Right forelimb (tissue), 1 donor: Measurements from ENCODE around the gene TGOLN2.
"Not testable (repeated sequence)": the region's sequence is repeated elsewhere in the genome, so short reads cannot be mapped to it uniquely, and the experiment has no call there.

ENCODE experiments used
- DNase-seq: peaks from one replicate; pipeline ENCODE4 v3.0.0-alpha.2; 2018

TGOLN2 gene

DNA sequence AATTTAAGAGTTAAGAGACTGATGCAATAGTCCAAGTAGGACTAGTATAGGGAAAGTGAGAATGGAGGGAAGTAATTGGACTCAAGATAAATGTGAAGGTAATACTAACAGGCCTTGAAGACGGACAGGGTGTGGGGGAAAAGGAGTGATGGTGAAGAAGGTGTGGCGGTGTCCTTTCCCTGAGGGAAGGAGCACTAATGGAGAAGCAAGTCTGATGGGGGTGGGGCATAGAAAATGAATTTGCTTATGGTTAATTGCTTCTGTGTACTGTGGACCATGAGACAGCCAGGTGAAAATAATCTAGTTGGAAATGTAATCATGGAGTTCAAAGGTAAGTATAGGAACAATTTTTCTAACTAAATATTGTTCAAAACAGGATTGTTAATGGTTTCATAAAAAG lies 7.1 kb upstream of the TGOLN2 start:
- DNase-seq: no peak

DNA sequence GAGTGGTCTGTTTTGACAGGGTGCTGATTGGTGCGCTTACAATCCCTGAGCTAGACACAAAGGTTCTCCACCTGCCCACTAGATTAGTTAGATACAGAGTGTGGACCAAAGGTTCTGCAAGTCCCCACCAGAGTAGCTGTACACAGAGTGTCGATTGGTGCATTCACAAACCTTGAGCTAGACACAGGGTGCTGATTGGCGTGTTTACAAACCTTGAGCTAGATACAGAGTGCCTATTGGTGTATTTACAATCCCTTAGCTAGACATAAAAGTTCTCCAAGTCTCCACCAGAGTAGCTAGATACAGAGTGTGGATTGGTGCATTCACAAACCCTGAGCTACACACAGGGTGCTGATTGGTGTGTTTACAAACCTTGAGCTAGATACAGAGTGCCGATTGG lies 6.1 kb upstream of the TGOLN2 start:
- not testable (repeated sequence) for DNase-seq

DNA sequence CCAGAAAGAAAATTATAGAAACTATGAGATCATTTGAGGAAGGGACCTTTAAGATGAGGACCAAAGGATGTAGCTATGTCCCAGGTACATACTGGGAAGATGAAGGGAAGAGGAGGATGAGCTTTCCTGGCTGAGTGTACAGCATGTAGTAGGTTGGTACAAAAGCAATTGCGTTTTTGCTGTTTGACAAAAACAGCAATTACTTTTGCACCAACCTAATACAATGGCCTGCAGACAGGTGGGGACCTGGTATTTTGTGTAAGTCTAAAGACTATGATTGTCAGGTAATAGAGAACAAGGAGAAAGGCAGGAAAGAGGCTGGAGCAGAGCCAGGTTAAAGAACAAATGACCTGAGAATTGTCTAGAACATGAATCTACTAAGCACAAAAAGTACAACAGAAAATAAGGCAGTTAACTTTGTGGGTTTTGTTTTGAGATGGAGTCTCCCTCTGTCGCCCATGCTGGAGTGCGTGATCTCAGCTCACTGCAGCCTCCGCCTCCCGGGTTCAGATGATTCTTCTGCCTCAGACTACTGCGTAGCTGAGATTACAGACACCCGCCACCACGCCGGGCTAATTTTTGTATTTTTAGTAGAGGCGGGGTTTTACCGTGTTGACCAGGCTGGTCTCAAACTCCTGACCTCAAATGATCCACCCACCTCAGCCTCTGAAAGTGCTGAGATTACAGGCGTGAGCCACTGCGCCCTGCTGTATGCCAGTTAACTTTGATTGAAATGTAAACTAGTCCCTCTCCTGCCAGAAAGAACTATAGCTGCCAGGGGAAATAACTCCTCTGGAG lies 3.2 kb upstream of the TGOLN2 start:
- no peak for DNase-seq

DNA sequence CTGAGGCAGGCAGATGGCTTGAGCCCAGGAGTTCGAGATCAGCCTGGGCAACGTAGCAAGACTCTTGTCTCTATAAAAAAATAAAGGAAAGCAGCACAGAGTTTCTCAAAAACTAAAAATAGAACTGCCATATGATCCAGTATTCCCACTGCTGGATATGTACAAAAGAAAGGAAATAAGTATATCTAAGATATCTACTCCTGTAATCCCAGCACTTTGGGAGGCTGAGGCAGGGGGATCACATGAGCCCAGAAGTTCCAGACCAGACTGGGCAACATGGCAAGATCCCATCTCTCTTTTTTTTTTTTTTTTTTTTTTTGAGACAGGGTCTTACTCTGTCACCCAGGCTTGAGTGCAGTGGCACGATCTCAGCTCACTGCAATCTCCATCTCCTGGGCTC lies 1.9 kb upstream of the TGOLN2 start:
- DNase-seq: not testable (repeated sequence)

DNA sequence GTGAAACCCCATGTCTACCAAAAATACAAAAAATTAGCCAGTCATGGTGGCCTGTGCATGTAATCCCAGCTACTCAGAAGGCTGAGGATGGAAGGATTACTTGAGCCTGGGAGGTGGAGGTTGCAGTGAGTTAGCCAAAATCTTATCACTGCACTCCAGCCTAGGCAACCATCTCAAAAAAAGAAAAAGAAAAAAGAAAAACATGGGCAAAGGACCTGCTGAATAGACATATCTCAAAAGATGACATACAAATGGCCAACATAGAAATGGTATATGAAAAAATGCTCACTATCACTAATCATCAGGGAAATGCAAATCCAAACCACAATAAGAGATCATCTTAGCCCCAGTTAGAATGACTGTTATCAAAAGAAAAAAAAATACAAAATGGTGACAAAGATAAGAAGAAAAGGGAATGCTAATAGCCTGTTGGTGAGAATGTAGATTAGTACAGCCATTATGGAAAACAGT lies 1.4 kb upstream of the TGOLN2 start:
- no peak for DNase-seq

DNA sequence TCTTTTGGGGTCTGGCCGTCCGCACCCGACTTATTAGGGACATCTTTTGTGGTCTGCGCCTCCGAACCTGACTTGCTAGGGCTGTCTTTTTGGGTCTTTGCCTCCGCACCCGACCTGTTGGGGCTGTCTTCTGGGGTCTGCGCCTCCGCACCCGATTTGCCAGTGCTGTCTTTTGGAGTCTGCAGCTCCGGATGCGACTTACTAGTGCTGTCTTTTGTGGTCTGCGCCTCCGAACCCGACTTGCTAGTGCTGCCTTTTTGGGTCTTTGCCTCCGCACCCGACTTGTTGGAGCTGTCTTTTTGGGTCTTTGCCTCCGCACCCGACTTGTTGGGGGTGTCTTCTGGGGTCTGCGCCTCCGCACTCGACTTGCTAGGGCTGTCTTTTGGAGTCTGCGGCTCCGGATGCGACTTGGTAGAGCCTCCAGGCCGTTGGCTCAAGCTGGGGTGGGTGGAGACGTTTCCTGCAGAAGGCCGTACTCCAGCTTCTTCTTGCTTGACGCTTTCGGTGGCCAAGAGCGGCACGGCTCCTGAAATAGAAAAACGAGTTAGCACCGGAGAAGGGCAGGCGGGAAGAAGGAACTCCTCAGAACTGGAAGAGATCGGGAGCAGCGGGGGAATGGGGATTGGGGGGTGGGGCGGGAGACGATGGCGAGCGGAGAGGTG lies 498 bp downstream of the TGOLN2 start:
- DNase-seq: peak; percentile 76

DNA sequence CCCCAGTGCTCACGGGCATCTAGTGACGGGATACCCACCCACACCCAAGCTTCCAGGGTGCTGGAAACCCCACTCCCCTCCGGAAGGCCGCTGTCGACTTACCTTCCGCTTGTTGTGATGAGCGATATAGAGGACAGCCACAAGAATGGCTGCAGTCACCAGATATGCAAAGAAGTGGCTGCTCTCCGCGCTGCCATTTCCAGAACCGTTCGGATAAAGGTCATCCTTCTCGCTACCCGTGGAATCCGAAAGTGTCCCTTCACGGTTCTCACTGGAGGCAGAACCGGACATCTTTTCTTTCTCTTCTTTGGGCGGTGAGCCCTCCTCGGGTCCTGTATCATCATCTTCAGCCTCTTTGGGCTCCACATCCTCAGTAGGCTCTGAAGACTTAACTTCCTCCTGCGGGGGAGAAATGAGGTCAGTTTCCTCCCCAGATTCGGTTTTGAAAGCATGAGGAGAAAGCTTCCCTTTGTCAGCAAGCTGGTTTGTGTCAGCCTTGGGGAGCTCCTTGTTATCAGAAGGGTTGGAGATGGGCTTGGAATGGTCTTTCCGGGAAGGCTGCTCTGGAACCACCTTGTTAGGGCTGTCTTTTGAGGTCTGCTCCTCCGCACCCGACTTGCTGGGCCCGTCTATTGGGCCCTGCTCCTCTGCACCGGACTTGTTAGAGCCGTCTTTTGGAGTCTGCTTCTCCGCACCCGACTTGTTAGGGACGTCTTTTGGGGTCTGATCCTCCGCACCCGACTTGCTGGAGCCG lies 1.2 kb downstream of the TGOLN2 start:
- no peak for DNase-seq

DNA sequence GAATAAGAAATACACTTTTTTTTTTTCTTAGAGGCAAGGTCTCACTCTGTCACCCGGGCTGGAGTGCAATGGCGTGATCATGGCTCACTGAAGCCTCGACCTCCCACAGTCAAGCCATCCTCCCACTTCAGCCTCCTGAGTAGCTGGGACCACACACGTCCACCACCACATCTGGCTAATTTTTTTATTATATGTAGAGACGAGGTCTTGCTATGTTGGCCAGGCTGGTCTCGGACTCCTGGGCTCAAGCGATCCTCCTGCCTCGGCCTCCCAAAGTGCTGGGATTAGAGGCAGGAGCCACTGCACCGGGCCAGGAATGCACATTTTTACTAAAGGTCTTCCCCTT lies 2.4 kb downstream of the TGOLN2 start:
- DNase-seq: no peak

DNA sequence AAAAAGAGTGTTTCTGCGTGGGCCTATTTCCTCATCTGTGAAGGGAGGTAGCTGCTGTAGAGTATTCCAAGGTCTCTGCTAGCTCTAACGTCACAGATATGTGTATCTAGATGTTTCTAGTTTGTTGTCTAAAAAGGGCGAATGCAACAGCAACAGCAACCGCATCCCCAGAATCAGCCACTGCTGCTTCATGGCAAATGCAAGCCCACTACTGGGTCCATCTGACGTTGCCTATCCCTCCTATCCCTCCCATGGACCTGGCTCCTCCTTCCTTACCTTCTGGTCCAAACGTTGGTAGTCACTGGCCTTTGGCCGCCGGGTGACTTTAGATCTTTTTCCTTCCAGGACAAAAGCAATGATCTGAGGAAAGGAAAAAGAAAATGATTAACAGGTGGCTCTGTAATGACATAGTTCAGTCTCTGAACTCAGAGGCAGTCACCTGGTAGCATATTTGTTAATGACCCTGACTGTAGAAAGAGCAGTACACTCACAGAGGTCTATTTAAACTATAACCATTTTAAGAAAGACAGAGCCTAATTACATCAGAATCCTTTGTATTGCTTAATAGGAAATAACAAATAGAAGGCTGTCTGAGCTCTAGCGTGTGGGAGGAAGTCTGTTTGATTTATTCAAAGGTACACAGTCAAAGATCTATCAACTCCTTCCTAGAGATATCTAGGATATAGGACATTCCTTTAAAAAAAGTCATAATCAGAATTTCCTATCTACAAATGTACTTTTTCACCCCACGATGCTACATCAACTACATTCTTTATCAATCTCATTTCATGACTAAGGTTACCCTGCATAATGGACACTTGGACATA lies 2.9 kb downstream of the TGOLN2 start:
- no peak for DNase-seq

DNA sequence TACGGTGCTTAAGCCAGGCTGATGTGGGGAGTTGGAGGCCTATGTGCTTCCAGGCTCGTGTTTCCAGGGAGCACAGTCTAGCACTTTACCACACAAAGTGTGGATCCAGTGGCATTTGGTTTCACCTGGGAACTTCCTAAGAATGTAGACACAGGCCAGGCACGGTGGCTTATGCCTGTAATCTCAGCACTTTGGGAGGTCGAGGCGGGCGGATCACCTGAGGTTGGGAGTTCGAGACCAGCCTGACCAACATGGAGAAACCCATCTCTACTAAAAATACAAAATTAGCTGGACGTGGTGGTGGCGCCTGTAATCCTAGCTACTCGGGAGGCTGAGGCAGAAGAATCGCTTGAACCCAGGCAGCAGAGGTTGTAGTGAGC lies 3.8 kb downstream of the TGOLN2 start:
- DNase-seq: not testable (repeated sequence)

DNA sequence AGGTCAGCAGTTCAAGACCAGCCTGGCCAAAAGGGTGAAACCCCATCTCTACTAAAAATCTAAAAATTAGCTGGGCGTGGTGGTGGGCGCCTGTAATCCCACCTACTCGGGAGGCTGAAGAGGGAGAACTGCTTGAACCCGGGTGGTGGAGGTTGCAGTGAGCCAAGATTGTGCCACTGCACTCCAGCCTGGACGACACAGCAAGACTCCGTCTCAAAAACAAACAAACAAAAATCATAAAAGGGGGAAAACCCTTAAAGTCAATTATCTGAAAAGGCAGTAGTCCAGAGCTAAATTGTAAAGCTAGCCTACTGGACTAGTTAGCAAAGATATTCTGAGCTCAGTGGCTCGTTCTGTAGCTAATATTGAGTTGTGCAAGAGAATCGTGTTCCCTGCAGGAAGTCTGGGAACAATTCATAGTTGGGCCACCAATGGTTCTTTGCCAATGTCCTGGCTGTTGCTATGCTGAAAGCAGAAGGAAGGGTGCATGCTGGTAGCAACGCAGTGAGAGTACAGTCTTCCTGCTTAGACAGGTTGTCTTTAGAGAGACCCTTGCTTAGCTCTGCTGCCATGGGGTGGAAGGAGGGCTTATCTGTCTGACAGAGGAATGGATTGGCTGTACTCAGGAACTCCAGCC lies 4.3 kb downstream of the TGOLN2 start:
- DNase-seq: no peak

DNA sequence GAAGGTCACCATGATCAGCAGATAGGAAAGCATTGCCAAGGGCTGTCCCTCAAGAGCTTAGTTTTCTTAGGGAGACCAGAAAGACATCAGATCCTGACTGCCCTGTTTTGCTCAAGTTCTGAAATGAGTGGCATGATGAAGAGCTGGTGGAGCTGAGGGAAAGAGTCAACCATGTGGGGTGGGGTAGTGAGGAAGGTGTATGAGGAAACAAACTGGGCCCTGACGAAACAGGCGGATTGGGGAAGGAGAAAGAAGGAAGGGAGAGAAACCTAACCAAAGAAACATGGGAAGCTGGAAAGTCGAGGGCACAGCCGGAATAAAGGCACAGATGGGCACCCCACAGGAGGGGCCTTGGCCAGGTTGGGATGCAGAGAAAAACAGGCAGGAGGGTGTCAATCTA lies 8.0 kb downstream of the TGOLN2 start:
- no peak for DNase-seq

DNA sequence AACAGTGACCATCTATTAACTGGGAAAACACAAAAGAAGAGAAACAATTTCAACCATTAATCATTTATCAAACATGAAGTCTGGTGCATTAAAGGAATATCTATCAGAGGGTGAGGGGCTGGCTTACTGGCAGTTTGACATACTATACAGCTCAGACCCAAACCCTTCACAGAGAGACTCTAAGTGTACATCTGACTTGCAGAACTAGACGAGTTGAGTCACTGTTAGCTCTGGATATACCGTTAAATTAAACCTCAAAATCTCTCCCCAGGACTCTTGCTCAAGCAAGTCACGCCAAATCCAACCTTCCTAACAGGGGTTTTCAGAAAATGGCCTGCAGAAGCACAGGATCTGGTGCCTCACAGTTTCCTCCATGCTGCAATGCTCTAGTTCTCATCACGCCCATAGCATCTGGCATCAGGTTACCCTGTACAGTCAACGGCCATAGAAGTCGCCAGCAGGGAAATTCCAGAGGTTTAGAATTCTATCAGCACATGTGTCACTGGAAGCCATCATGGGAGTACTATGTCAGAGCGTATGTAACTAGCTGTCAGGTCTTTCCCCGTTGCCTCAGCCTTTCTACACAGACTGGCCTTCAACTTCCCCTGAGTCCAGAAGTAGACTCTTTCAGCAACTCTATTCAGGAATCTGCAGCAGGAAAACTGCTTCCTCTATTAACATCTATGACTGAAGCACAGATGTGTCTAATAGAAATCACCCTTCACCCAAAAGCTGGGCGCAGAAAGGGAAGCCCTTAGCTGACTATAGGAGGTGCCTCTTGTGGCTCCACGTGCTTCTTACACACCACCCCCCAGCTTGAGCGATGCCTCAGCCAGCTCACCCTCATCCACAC lies 9.3 kb downstream of the TGOLN2 start:
- no peak for DNase-seq

DNA sequence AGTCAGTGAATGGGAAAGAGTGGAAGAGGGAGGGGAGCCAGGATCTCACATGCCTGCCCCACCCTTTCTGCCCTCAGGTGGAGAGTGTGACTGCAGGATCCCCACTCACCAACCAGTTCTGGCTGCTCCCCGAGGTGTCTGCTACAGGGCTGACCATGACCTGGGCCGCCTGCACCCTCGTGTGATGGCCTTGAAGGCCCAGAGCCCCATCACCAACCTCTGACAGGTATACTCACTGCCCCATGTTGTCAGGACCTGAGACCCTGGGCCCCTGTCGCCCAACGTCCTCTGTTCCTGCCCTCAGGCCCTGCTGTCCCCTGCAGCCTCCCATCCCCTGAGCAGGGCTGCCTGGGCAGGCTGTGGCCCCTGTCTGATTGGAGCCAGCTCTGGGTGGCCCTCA lies 11.9 kb downstream of the TGOLN2 start:
- not testable (repeated sequence) for DNase-seq

DNA sequence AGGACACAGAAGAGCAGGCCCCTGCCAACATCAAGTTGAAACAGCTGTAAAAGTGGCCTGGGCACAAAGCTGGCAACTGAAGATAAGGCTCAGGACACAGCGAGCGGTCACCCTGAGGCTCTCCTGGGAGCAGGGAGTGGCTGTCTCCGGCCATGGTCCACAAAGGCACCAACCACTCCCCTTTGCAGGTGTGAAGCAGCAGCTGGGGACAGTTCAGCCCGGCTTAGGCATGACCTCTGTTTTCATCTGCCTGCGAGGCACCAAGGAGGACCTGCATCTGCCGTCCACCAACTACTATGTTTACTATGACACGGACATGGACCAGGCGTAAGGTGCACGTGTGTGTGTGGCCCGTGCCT lies 12.9 kb downstream of the TGOLN2 start:
- DNase-seq: no peak

DNA sequence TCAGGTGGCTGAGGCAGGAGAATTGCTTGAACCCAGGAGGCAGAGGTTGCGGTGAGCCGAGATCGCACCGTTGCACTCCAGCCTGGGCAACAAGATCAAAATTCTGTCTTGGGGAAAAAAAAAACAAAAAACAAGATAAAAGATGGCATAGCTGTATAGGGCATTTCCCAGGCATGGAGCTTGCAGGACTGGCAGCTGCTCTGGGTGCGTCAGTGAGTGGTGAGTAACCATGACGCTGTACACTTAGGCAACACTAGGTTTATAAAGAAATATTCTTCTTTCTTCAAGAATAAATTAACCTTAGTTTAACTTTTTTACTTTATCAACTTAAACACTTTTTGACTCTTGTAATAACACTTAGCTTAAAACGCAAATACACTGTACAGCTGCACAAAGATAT lies 15.4 kb downstream of the TGOLN2 start:
- DNase-seq: no peak

DNA sequence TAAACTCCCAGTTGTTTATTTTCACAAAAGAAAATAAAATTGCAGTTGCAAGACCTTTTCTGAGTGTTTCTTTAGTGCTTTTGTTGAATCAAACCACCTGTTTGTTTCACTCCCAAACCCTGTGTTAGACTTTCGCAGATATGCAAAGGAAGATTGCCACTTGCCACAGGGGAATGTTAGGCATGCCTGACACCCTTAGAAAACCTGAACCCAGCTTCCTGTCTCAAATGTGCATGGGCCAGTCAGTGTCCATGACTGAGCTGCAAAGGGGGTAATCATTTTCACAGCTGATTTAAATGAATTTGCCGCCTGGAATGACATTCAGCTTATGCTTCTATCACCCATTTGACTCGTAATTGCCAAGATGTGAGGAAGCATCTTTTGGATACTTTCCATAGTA lies 17.5 kb downstream of the TGOLN2 start:
- DNase-seq: no peak

DNA sequence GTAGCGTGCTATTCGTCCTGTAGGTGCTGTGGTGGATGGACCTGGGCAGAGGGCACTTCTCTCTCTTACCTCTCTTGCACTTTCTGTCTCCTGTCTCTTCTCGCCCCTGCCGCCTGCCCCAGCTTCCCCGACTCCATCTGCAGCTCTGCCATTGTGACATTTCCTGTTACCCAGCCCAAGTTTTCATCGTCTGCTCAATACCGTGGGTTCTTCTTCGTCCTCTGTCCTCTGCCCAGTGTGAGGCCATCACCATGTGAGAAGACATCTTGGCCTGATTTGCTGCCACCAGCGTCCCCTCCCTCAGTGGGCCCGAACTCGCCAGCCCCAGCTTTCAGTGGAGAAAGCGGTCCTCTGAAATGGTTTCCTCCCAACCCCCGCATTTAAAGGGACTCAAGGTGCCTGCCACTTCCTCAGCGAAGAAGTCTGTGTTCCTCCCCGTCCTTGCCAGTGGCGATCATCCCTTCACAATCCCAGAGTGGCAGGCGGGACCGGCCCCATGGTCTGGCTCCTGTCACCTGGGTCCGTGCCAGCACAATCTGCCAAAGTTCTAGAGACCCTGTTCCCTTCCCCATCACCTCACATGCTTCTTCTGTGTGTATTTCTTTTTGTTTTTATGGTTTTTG lies 18.0 kb downstream of the TGOLN2 start:
- DNase-seq: no peak

DNA sequence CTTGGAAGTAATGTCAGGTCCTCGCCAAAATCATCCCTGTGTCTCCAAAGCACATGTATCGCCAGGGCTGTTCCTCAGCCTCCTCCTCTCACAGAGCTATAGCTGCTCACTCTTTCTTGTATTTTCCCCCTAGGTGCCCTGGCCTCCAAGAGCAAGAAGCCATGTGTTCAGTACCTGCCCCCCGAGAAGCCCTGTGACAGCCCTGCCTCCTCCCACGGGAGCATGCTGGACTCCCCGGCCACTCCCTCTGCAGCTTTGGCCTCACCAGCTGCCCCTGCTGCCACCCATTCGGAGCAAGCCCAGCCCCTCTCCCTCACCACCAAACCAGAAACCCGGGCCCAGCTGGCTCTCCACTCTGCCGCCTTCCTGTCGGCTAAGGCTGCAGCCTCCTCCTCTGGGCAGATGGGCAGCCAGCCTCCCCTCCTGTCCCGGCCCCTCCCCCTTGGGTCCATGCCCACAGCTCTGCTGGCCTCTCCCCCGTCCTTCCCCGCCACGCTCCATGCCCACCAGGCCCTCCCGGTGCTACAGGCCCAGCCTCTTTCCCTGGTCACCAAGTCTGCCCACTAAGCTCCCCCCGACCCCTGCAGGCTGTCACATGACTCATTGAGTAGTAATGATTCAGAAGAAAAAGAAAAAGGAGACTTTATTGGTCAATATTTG lies 18.8 kb downstream of the TGOLN2 start:
- peak; percentile 67 for DNase-seq

DNA sequence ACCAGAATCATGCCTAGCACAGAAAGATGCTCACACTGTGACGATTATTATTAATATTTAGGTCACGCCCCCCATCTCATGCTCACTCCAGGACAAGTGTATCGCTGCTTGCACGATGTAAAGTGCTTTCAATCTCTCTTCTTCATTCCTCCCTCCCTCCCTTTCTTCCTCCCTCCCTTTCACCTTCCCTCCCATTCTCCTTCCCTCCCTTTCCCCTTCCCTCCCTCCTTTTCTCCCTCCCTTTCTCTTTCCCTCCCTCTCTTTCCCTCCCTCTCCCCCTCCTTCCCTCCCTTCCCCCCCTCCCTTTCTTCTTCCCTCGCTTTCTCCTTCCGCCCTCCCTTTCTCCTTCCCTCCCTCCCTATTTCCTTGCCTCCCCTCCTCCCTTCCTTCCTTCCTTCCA lies 19.6 kb downstream of the TGOLN2 start:
- no peak for DNase-seq

DNA sequence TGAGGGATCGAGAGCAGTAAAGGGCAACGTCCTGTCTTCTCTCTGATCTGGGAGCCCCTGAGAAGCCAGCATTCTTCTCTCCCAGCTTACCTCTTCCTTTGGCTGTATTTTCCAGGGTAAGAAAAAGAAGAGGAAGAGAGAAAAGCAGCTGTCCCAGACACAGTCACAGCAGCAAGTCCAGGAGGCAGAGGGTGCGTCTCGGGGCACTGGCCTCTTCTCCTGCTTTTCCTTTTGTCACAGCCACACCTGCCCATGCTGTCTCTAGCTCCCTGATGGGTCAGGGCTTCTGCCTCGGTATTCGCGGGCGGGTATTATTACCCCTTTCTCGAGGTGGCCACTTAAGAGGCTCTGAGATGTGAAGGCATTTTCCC lies 20.3 kb downstream of the TGOLN2 start:
- no peak for DNase-seq
